GM12891 (cell line): ENCODE data around the gene TRAPPC4.

ENCODE experiments used
- POLR2AphosphoS5 ChIP-seq: IDR thresholded peaks from 2 replicates; pipeline ENCODE4 v1.6.1; 2011; ENCODE audit warnings: low read depth, low read length, control low read depth
- TAF1 ChIP-seq: IDR thresholded peaks from 2 replicates; pipeline ENCODE4 v1.6.1; 2011; ENCODE audit warnings: low read depth, low read length, control low read depth

DNA sequence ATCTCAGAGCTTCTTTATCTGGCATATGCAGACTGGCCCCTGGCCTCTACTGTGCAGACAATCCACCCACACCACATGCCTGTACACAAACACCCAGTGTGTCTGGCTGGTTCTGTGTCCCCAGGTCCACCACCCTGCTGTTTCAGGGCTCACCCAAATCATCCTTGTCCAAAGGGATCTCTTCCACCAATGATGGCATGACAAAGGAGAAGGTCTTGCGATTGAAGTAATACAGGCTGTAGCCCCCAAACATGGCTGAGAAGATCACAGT is 10.4 kb downstream of the TRAPPC4 start:
- no peak for TF ChIP-seq POLR2AphosphoS5
- TF ChIP-seq TAF1 = no peak
